ENCODE measurements around the gene PSMD7. TPM values are rescaled to one million over a fixed set of nuclear protein-coding genes. Genes with fewer than 3 reads are reported as not detected.

PSMD7 gene
- total and polyA plus RNA-seq, 2 of the 4 experiments (the other 2 are of a cell fraction): 80.8 to 98.3 TPM

DNA sequence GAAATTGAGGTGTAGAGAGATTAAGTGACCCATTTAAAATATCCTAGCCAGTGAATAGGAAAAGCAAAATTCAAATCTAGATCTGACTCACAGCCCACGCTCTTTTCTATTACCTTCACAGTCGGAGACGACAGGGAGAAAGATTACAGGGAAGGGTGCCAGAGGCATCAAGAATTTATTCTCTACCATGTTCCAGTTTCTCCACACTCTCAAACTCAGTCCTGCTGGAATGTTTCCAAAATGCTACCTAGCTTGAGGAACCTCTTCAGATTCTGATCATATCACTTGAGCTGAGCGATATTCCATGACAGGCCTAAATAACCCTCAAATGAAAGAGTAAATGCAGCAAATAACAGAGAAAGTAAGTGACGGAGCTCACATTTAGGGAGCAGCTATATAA is 5.4 kb upstream of the PSMD7 start:
- Histone ChIP-seq H3K9me1 (ENCODE audit: insufficient read depth, low read length) (no peaks in the 10 kb centered on the region), H2BK120ac (ENCODE audit: low read depth, low read length) (no peak overlapping the region), H3K9me3 (ENCODE audit: control insufficient read depth, insufficient read depth, low read length) (peaks cover 9% of the 10 kb centered on the region), H2AK5ac (ENCODE audit: low read depth, low read length) (no peak overlapping the region), H2AFZ (replicated peaks; ENCODE audit: low read length, poor library complexity) (no peak overlapping the region), H2AK9ac (replicated peaks; ENCODE audit: low read depth, low read length, poor library complexity) (no peak overlapping the region), H3K27ac (ENCODE audit: insufficient read depth, low read length) (no peak overlapping the region), H3K4ac (ENCODE audit: low read depth, low read length) (no peak overlapping the region), H3K56ac (ENCODE audit: extremely low read depth, insufficient read depth, low read length) (no peak overlapping the region), H3K18ac (ENCODE audit: low read depth, low read length) (no peak overlapping the region), H4K20me1 (ENCODE audit: insufficient read depth, low read length) (no peaks in the 10 kb centered on the region), H3K4me3 (ENCODE audit: insufficient read depth, low read depth, low read length) (no peak overlapping the region), H3K4me2 (ENCODE audit: low read depth, low read length) (no peak overlapping the region), H4K91ac (ENCODE audit: insufficient read depth, low read depth, low read length) (no peak overlapping the region), H3K9ac (ENCODE audit: low read depth, low read length) (no peak overlapping the region), H4K5ac (ENCODE audit: low read depth, low read length) (no peak overlapping the region), H3K27me3 (ENCODE audit: control insufficient read depth, insufficient read depth, low read length) (no peaks in the 10 kb centered on the region), H2BK15ac (ENCODE audit: low read depth, low read length) (no peak overlapping the region), H2BK5ac (ENCODE audit: low read depth, low read length, poor library complexity, severe bottlenecking) (no peak overlapping the region), H3K79me1 (ENCODE audit: low read depth in 1 of 2, low read length in 2 of 2) (no peaks in the 10 kb centered on the region; a peak in 1 of 4 replicates), H3K14ac (replicated peaks; ENCODE audit: low read depth, low read length) (no peak overlapping the region), H3K36me3 (ENCODE audit: control insufficient read depth, insufficient read depth, low read length) (no peaks in the 10 kb centered on the region), H4K8ac (ENCODE audit: low read depth in 2 of 2, low read length in 2 of 2) (no peak overlapping the region), H3K4me1 (ENCODE audit: control insufficient read depth, insufficient read depth, low read length) (no peaks in the 10 kb centered on the region), H2BK20ac (ENCODE audit: low read depth, low read length) (no peak overlapping the region), H3K23ac (ENCODE audit: low read depth, low read length) (no peak overlapping the region)
- DNase-seq: no peak
- no TSS peak for BruUV-seq (replicated peaks)
- TF ChIP-seq SMC3 (IDR thresholded peaks at IDR 0.05; ENCODE audit: low read depth, low read length) (no peak), FOS (IDR thresholded peaks at IDR 0.05; ENCODE audit: low read depth, low read length) (no peak), CEBPB (IDR thresholded peaks at IDR 0.05; ENCODE audit: low read depth, low read length) (no peak), MAFK (IDR thresholded peaks at IDR 0.05; ENCODE audit: low read depth, low read length) (no peak), MAZ (IDR thresholded peaks at IDR 0.05; ENCODE audit: borderline replicate concordance, low read depth, low read length) (no peak), MXI1 (IDR thresholded peaks at IDR 0.05; ENCODE audit: borderline replicate concordance, low read depth, low read length) (no peak), POLR2A (IDR thresholded peaks at IDR 0.05; ENCODE audit: low read depth, low read length) (no peak), RCOR1 (IDR thresholded peaks at IDR 0.05; ENCODE audit: insufficient replicate concordance, low read length) (no peak), BHLHE40 (IDR thresholded peaks at IDR 0.05; ENCODE audit: low read depth, low read length) (no peak), ELK1 (IDR thresholded peaks at IDR 0.05; ENCODE audit: borderline replicate concordance, low read depth, low read length) (no peak)
- ChIA-PET POLR2A (ENCODE audit: unreplicated experiment) (interaction anchor here (0.7 kb wide), 1 partner anchor 24 kb away, joined by 3 read pairs; no protein-coding TSS in a partner anchor), CTCF (no interaction called here)
- intact Hi-C loops (cut with micrococcal nuclease) (loop anchor here (10.0 kb wide), 1 partner anchor 1506 kb away; no protein-coding TSS in a partner anchor), in situ Hi-C loops (cut with MboI; ENCODE audit: low sequenced_read_pairs) (loop anchor here (25.0 kb wide), 1 partner anchor 1229 kb away; no protein-coding TSS in a partner anchor), dilution Hi-C loops (cut with HindIII; ENCODE audit: low sequenced_read_pairs, unreplicated experiment) (no loop called here)
- no peak for ATAC-seq (ENCODE audit: low read depth)
- no CpG with 5 or more reads among the region's 5 CpGs for WGBS, 2 experiments (ENCODE audit: extremely low coverage in 2 of 2, insufficient read length in 1 of 2)
